IPS DF 4.7 (cell line): Measurements from ENCODE around the gene CMYA5.
"Not testable (repeated sequence)": the region's sequence is repeated elsewhere in the genome, so short reads cannot be mapped to it uniquely, and the experiment has no call there.

Experiments
- DNase-seq: peaks from one replicate; pipeline ENCODE4 v3.0.0-alpha.2; 2013; ENCODE audit warnings: low spot score; ENCODE audit errors: extremely low read depth

CMYA5 gene

DNA sequence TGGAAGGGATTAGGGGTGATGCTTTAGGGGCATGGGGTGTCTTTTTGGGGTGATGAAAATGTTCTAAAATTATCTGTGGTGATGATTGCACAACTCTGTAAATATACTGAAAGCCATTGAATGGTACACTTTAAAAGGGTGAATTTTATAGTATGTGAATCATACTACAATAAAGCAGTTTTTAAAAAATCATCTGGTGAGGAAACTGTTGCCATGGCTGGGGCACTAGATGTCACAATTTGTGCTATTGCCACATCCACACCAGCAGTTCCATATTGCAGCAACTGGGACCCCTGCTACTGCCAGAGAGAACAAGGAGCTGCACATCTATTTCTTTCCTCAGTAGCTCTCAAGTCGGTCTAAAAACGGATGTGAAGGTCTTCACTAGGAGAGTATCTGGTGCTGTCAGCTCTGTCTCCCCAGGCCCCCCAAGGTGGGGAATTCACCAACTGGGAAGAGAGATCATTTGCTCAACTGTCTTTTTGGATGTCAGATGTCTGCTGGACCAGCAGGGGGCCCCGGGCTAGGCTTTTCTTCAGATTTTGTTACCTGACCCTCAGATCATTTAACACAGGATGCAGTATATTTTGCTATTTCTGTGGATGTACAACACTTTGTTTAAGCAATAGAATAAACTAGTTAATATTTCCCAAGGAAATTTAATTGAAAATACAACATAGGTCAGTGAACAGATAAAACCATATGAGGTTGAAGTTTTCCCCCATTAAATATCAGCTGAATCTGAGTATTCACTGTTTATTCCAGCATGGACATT is 13.2 kb downstream of the CMYA5 start:
- DNase-seq, result no peak

DNA sequence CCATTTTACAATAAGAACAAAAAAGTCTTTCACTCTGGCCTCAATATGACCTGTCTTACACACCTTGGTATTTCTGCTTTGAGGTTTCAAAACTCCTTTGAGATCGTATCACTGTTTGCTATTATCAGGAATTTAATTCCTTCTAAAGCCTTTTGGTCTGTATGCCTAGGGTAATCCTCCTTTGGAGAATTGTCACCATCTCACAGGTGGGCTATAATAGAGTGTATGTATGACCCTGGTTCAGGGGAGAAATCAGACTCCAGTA is 13.7 kb downstream of the CMYA5 start:
- no peak for DNase-seq

DNA sequence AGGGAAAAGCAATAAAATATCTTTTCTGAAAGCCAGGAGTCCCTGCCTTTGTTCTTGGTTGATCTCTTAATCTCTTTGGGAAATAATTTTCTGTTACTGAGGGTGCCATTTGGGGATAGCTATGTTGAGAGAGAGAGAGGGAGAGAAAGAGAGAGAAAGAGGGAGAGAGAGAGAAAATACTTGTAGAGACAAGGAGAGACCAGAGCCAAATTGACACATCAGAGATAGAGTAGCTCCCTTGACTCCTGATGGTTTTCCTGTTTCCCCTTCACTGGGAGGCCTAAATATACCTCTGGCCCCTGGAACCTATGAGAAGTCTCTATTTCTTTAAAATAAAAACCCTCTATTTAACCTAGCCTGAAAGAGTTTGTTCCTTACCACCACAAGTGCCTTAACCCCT is 14.9 kb downstream of the CMYA5 start:
- no peak for DNase-seq

GRCh38 chr5:79705632-79706031 is 16.0 kb downstream of the CMYA5 start:
- DNase-seq, result no peak

GRCh38 chr5:79706317-79706716 is 16.7 kb downstream of the CMYA5 start:
- not testable (repeated sequence) for DNase-seq

DNA sequence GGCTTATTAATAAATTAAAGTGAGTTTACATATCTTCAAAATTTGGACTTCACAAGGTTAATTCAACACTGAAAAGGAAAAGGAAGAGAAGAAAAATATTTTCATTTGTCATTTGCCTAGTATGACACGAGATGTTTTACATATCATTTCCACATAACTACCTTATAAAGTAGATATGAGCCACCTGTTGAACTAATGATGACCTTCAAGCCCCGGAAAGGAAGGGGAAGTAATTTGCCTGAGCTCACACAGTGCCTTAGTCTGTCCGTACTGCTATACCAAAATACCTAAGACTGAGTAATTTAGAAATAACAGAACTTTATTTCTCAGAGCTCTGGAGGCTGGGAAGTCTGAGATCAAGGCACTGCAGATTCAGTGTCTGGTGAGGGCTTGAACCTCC is 17.9 kb downstream of the CMYA5 start:
- DNase-seq, result no peak

GRCh38 chr5:79712741-79713140 is 23.1 kb downstream of the CMYA5 start:
- DNase-seq, result no peak

- no peak for DNase-seq
Observed at GRCh38 chr5:79713727-79714126, 24.1 kb downstream of the CMYA5 start.

DNA sequence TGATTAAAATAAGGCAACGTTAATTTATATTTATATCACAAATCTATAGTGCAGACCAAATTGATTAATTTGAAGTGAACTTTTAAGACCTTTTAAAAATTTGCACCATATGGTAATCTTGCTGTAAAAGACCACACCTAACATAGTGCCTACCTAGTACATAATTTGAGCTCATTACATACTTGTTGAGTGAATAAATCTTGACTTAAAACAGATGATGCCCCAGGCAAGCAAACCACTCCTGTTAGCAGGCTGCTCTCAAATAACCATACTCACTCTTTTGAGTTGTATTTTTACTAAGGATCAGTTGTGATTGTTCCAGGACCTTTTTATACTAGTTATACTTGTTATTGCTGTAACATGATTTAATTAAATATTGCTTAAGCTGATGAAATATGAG is 27.2 kb downstream of the CMYA5 start:
- DNase-seq, result no peak

DNA sequence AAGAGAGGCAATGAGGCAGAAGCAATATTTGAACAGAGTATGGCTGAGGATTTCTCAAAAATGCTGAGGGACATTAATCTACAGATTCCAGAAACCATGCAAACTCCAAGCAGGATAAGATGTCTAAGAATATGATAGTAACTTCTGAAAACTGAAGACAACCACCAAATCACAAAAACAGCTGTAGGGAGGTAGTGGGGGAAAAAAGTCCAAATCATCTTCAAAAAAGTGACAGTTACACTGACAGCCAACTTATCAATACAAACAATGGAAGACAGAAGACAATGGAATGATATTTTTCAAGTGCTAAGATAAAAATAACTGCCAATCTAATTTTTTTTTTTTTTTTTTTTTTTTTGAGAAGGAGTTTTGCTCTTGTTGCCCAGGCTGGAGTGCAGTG is 30.5 kb downstream of the CMYA5 start:
- no peak for DNase-seq

DNA sequence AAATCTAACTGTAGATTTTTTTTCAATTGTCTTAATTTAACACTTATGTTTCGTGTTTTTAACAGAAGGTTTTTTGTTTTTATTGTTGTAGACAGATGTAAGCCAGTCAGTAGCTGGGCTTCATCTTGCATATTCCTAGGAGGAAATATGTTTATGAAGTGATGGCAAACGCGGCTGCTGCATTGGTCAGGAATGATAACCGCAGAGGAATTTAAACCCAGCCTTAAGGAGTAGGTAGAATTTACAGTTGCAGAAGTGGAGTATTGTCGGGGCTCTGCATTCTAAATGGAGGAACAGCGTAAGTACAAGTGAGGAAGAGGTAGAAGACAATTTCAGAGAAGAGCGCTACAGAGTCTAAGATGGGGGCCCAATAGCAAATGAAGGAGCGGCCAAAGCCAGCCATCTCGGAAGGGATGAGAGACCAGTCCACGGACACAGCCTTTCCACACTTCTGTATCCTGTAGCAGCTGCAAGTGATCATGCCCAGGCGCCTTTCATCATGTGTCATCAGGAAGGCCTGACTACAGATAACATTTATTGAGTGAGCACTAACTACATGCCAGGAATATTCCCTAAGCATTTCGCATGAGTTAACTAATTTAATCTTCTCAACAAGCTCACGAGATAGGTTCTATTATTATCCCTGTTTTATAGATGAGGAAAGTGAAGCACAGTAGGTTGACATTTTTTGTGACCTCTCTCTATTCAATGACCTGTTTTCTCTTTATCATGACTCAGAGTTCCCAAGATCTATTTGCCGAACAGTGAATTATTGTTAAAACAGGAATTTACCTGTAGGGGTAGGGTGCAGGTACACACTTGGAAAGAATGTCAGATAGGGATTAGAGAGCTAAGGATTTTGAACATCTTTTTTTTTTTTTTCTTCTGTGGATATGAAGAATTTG is 38.1 kb downstream of the CMYA5 start:
- DNase-seq, result no peak

- DNase-seq, result no peak
Observed at GRCh38 chr5:79728396-79728795, 38.8 kb downstream of the CMYA5 start.

GRCh38 chr5:79729679-79730078 is 40.0 kb downstream of the CMYA5 start:
- no peak for DNase-seq

- no peak for DNase-seq
Observed at GRCh38 chr5:79730564-79730963, 40.9 kb downstream of the CMYA5 start.

GRCh38 chr5:79731775-79732174 is 42.1 kb downstream of the CMYA5 start:
- DNase-seq, result no peak

- DNase-seq, result no peak
Observed at GRCh38 chr5:79736528-79737514, 47.2 kb downstream of the CMYA5 start.

- DNase-seq, result no peak
Observed at GRCh38 chr5:79738349-79738748, 48.7 kb downstream of the CMYA5 start.

GRCh38 chr5:79742549-79743136 is 53.0 kb downstream of the CMYA5 start:
- no peak for DNase-seq

DNA sequence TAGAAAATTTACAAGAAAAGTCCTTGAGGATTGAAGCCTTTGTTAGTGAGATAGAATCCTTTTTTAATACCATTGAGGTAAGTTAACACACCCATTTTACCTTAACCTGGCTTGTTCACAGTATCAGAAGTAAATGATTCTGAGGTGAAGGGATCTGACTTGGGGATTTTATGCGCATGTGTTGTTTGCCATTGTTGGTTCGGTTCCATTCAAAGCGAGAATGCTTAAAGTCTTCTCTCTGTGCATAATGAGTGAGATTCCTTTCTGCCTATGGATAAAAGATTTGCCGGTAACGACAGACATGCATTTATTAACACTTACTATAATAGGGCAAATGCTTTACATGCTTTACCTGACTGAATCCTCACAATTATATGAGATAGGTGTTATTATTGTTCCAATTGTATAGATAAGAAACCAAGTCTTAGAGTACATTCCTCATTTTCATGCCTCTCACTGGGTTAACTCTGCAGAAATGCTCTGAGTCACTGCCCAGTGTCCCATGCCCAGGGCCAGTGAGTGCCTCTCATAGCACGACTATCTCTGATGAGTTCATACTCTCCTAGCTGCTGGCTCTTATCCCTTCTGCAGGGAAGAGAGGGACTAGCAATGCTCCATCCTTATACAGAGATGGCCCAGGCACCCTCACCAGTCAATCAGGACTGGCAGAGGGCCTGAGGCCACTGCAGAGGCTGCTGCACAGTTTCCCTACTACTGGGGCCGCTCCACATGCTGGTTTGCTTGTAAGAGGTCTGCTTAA is 54.4 kb downstream of the CMYA5 start:
- no peak for DNase-seq

- DNase-seq, result no peak
Observed at GRCh38 chr5:79745255-79745654, 55.6 kb downstream of the CMYA5 start.
